NT2/D1 (cell line): ENCODE results near the gene STK25.

Source experiments
- YY1 ChIP-seq: IDR thresholded peaks from 2 replicates; pipeline ENCODE4 v1.6.1; 2011; ENCODE audit not compliant: insufficient read length, insufficient read depth
- ZNF274 ChIP-seq: IDR thresholded peaks from 2 replicates; pipeline ENCODE4 v1.6.1; 2011; ENCODE audit warnings: mild to moderate bottlenecking, low read depth, low read length

GRCh38 chr2:241496904-241497877, 11.2 kb downstream of the STK25 start:
- TF ChIP-seq YY1 (no peak), ZNF274 (no peak)
